ENCODE data around the gene KRTAP21-2.
"Not testable (repeated sequence)": the region's sequence is repeated elsewhere in the genome, so short reads cannot be mapped to it uniquely, and the experiment has no call there.

The KRTAP21-2 gene

DNA sequence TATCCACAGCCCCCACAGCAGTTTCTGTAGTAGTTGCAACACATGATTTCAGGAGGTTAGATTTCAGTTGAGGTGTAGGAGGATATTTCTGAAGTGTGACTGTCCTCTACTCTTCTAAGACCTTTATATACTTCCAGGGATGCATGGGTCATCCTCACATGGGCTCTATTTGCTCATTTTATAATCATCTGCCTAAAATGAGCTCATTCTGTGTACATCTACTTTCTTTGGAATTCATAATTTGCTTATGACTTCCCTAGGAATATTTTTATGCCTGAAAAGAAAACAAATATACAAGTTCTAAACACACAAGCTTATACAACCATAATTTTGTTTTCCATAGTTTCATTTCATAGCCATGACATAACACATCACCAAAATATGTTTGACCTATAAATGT lies at the start of gene KRTAP21-2:
Gene KRTAP21-2, minus strand, starts transcription at position 101 of the 400 bp plus-strand sequence. Its CDS starts 57 bp downstream, at position 44.
- DNase-seq (ENCODE audit: low read depth in 2 of 2) = no peak

DNA sequence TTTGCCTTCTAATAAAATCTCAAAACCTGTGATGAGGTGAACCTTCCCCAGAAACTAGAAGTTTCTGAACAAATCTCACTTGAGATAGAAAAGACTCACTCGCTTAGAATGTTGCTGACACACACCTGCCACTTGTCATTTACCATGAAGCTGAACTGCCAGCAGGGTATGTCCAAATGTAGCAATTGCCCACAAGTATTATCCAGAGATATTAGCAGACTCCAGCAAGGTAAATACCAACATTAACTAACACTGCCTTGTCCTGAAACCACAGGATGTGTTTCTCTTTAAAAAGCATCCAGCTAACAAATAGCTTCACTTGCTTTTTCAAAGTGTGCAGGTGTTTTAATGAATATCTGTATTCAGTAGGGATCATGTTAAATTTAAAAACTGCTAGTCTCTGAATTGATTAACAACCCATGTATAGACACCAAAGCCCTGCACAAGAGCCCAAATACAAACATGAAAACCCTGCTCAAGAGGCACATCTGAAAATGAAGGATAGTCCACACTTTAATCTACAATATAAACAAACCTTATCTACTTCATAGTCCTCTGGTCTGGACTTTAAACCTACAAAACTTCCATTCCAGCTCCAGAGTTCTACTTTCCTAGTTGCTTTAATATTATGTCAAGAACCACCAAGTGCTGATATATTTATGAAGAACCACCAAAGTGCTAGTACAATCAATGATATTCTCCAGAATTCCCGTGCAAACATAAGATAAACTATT lies 46.7 kb upstream of the KRTAP21-2 start:
- no peak for DNase-seq (ENCODE audit: low read depth in 2 of 2)

DNA sequence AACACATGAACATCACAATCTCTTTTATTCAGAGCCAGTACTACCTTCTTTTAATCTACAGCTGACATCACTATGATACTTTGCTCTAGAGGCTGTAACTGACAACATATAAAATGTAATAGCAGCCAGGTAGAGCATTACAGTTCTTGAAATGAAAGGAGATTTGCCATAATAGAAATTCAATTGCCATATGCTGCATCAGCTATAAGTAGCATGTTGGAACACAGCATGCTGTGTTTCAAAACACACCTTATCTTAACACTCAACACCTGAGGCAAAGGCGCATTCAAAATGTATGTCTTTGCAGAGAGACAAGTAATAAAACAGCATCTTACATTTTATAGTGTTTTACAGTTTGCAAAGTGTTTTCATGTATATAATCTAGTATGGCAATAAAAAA lies 32.2 kb upstream of the KRTAP21-2 start:
- no peak for DNase-seq (ENCODE audit: low read depth in 2 of 2)

DNA sequence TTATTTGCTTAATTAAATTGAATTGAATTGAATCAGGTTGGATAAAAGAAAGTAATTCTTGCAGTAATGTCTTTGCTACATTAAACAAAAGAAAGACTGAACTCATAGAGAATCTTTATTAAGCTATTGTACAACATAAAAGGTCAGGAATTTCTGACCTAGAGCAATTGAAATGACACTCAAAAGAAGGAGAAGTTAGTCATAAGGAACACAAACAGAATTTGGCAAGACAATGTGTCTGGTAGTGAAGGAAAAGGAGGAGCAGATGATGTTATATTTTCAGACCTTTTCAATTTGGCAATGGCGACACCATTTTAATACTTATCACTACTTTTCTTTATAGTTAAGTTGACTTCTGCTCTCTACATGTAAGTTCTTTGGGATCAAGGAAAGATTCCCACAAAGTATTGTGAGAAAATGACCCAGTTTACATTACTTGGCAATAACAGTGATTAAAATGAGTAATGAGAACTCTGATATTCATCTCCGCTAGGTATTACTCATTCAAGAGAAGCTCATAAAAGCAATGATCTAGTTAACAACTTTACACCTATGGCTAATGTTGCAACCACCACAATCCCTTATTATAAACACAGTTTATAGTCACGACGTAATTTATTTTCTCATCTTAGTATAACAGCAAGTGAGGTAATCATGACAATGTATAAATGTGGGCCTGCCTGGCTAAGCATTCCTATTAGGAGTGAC lies 22.8 kb upstream of the KRTAP21-2 start:
- no peak for DNase-seq (ENCODE audit: low read depth in 2 of 2)

DNA sequence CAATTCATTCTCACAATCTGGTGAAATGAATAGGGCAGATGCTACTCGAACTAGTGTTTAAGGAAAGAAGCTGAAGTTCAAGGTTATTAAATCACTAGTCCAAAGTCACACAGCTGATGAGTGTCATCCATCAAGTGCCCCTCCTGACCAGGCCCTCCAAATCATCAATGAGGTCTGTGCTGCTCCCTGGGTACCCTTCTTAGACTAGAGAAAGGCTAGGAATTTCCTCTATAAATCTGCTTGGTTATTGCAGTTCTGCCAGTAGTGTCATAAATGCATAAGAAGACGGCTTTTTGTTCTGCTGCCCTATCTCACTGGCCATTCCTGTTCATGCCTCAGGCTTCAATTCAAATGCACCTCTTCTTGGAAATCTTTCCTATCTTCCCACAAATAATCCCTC lies 13.7 kb upstream of the KRTAP21-2 start:
- no peak for DNase-seq (ENCODE audit: low read depth in 2 of 2)

DNA sequence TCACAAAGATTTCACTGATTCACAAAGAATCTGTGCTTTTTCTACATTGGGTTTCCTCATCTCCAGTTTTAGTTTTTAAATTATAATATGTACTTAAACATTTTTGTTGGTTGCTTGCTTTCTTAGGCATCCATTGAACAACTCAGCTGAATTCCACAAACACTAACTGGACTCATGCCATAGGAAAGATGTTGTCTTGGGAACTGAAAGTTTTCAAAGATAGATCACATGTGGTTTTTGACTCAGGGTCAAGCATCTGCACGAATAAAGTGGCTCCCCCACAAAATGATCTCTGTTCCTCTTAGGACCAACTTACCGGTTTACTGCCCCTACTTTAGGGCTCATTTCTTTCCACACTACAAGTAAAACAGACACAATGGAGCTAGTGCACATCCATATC lies 11.2 kb upstream of the KRTAP21-2 start:
- no peak for DNase-seq (ENCODE audit: low read depth in 2 of 2)

DNA sequence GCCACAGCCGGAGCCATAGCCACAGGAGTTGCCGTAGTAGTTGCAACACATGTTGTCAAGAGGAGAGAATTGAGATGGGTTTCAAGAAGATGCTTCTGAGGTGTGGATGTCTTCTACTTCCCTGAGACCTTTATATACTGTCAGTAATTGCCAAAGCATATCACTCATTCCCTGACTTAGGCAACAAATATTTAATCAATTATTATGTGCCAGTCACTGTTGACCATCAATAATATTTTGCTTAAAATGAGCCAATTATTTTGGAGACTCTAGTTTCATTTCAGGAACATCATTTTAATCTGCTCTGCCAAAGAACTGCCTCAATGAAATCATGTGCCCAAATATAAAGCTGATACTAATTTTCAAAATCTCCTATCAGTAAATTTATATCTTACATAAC lies 8.3 kb upstream of the KRTAP21-2 start, which contains the start of gene KRTAP21-1:
Gene KRTAP21-1, minus strand, starts transcription at position 101 of the 400 bp plus-strand sequence. Its CDS starts 50 bp downstream, at position 51.
- not testable (repeated sequence) for DNase-seq (ENCODE audit: low read depth in 2 of 2)

DNA sequence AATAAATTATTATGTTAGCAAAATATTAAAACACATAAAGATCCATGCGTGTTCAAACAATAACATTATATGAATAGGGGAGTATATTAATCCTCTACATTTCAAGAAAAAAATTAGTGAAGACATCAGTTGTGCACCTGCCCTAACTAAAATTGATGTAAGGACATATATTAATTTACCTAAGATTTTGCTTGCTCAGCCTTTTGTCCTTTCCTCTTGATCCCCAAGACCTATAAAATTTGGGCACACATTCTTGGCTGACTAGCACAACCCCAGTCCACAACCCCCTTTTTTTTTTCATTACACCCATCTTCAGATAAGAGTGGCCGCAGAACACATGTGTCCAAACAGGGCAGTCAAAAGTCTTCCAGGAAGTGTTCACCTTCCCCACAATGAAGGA lies 6.6 kb downstream of the KRTAP21-2 start:
- no peak for DNase-seq (ENCODE audit: low read depth in 2 of 2)

DNA sequence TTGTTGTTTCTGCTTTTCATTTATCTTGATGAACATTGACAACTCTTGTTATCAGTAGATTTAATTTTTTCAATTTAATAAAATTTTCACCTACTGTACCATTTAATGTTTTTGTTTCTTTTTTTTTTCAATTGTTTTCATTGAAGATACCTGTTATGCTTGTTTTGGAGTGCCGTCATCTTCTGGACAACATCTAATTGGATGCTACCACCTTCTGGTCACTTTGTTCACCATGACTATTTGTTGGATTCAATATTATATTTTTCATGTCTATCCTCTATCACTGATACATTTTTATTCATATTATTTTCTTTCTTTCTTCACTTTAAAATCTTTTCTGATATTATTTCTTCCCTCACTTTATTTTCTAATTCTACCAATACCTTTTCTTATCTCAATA lies 14.0 kb downstream of the KRTAP21-2 start:
- DNase-seq (ENCODE audit: low read depth in 2 of 2) = no peak

DNA sequence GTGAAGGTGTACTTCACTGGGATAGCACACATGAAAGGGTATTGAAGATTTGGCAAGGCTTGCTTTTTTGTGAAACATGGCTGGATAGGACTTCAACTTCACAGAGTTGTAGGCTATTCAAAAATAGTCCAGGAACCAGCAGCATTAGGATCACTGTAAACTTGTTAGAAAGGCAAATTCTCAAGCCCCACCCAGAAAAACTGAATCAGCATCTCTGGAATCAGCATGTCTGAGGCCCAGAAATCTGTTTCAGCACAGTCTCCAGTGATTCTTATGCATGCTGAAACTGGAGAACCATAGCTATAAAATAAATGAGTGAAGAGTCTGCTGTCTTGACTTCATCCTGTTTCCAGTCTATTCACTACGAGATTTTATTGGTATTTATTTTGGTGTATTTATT lies 20.3 kb downstream of the KRTAP21-2 start:
- no peak for DNase-seq (ENCODE audit: low read depth in 2 of 2)

DNA sequence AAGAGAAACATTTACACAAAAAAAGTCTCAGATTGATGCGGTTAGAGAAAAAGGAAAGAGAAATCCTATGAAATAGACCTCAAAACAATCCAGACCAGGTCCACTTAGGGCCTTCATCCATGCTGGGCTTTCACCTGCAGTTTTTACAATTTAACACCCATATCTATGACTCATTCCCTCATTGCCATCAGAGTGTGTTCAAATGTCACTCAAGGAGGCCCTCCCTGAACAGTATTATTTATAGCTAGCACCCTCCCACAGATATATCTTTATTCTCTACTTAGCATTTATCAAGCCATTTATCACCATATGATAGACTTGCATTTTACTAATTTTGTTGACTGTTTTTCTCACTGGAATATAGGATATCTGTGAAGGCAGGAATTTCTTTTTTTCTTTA lies 27.7 kb downstream of the KRTAP21-2 start:
- no peak for DNase-seq (ENCODE audit: low read depth in 2 of 2)

DNA sequence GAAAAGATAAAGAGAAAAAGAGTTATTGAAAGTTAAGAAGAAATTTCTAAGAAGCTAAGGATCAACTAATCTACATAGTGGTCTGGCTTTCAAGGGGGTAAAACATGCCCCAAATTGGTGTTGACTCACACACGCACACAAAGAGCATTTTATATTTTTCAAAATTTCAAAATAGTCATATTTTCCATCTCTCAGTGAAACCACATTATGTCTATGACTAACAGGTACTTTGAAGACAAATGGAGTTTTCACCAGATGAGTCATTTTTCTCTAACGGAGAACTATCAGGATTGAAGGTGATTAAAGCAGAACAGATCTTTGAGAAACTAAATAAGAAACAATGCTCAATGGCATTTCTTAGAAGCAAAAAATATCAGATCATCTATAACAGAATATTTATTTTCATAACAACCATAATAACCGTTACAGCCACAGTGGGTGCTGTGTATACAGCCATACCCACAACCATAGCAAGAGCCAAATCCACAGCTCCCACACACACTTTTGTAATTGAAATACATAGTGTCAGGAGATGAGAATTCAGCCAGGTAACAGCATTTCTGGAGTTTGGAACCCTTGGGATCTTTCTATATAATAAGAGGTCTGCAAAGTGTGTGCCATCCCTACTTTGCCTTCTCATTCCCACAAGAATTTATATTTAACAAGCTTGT lies 28.7 kb downstream of the KRTAP21-2 start, which contains the start of gene KRTAP21-3:
Gene KRTAP21-3, minus strand, starts transcription at position 539 of the 671 bp plus-strand sequence. Its CDS starts 18 bp downstream, at position 521.
- DNase-seq (ENCODE audit: low read depth in 2 of 2) = peak; percentile 52 to 60

DNA sequence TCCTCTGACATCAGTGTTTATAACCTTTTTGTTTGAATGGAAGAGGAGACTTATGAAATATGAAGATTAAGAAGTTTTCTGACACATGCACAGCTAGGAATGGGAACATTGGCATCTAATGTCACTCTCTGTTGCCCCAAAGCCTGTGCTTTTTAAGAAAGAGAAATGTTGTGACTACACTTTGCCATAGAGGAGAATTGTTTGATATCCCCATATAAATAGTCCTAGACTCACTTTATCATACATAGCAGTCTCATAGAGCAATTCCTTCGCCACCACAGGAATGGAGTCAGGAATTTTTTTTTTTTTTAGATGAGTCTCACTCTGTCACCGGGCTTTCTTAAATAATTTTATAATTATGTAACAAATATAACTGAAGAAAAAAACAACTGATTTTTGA lies 30.0 kb downstream of the KRTAP21-2 start:
- DNase-seq (ENCODE audit: low read depth in 2 of 2) = no peak

DNA sequence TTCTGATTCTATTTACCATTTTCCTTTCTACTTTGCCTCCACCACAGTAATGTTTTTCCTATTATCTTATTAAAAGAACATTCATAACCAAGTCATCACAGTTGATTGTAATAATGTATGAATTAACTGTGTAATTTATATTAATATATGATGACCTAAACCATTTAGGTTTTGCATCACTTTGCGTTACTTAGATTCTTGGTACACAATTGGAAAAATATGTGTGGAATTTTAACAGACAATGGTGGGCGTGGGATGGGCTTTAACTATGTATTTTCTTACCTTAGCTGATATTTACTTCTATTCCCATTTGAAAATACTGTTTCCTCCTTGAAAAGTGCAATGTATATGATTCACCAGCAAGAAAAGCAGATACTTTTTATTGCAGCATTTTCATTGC lies 32.1 kb downstream of the KRTAP21-2 start:
- no peak for DNase-seq (ENCODE audit: low read depth in 2 of 2)

DNA sequence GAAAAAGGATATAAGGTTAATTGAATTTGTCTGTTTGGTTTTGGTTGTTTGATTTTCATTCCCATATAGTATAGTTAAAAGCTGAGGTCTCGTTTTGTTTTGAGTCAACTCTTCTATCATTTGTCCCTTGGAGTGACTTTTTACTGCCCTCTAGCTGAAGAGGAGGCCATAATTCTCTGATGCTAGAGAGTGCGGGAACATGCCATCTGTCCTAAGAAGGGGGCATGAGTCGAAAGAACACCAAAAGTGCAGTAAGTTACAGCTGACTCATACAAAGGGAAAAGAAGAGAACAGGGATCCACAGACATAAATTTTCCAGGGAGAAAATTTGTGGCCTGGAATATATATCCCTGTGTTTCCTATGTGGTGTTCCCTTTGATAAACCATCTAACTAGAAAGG lies 32.6 kb downstream of the KRTAP21-2 start:
- no peak for DNase-seq (ENCODE audit: low read depth in 2 of 2)

DNA sequence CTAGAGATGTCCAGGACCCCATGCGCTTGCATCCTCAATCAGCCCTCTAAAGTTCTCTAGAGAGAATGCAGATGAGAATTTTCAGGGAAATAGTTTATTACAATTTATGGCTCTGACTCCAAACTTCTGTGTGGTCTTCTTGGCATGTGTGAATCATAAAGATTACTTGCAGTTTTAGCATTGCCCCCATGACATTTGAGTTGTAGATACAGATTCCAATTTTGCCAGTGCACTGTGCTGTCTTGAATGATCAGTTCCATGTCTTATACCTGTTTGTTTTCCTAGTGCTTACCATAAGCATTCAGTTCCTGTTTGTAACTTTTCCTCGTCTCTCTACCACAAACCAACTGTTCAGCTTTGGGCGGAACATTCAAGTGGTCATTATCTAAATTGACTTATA lies 33.3 kb downstream of the KRTAP21-2 start:
- peak; percentile 23 to 29 for DNase-seq (ENCODE audit: low read depth in 2 of 2)

DNA sequence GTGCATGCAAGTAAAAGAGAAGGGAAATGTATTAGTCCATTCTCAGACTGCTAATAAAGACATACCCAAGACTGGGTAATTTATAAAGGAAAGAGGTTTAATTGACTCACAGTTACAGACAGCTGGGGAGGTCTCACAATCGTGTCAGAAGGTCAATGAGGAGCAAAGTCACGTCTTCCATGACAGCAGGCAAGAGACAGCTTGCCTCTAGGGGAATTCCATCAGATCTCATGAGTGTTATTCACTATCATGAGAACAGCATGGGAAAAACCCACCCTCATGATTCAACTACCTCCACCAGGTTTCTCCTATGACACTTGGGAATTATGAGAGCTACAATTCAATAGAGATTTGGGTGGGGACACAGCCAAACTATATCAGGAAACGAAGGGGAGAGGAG lies 36.6 kb downstream of the KRTAP21-2 start:
- no peak for DNase-seq (ENCODE audit: low read depth in 2 of 2)

DNA sequence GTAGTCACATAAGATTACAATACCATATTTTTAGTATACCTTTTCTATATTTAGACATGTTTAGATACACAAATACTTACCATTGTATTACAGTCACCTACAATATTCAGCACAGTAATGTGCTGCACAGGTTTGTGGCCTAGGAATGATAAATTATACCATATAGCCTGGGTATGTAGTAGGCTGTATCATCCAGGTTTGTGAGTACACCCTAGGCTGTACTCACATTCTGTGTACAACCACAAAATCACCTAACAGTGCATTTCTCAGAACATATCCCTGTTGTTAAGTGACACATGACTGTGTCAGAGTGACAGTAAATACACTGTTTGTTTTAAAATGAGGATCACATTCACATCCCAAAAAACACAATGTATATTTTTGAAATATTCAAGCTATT lies 39.6 kb downstream of the KRTAP21-2 start:
- DNase-seq (ENCODE audit: low read depth in 2 of 2) = no peak

Data from fibroblast of skin of left quadriceps (primary cell).